Activated CD4-positive, alpha-beta memory T cell treated with anti-CD3 and anti-CD28 coated beads for 36 hours (primary cell): ENCODE data around the gene SNAI1. TPM values are rescaled to one million over a fixed set of nuclear protein-coding genes. Genes with fewer than 3 reads are reported as not detected.
"Not testable (repeated sequence)": the region's sequence is repeated elsewhere in the genome, so short reads cannot be mapped to it uniquely, and the experiment has no call there.

Experiments used
- CTCF ChIA-PET: fragments of 350-600 bp; sonication (Branson Sonifier 250); formaldehyde crosslinking; loops from one replicate; lab custom pipeline; 2021; ENCODE audit warnings: antibody characterized with exemption, inconsistent platforms; lab: Charles Lee
- POLR2A ChIA-PET: fragments of 350-600 bp; sonication (Branson Sonifier 250); formaldehyde crosslinking; loops from one replicate; lab custom pipeline; 2021; ENCODE audit warnings: antibody characterized with exemption; lab: Charles Lee
- DNase-seq: peaks from one replicate; pipeline ENCODE4 v3.0.0-alpha.2; 2020
- H3K27ac Mint-ChIP-seq: one replicate; pipeline ENCODE4 v1.8.0; 2021; ENCODE audit warnings: mixed read lengths
- H3K27me3 Mint-ChIP-seq: one replicate; pipeline ENCODE4 v1.8.0; 2021; ENCODE audit warnings: mixed read lengths
- H3K36me3 Mint-ChIP-seq: one replicate; pipeline ENCODE4 v1.8.0; 2021; ENCODE audit warnings: mixed read lengths
- H3K4me1 Mint-ChIP-seq: one replicate; pipeline ENCODE4 v1.8.0; 2021; ENCODE audit warnings: low read depth, mixed read lengths
- H3K4me3 Mint-ChIP-seq: one replicate; pipeline ENCODE4 v1.8.0; 2021; ENCODE audit warnings: mild to moderate bottlenecking, mixed read lengths
- H3K9me3 Mint-ChIP-seq: one replicate; pipeline ENCODE4 v1.8.0; 2021; ENCODE audit warnings: mixed read lengths
- intact Hi-C: fragments of 100-400 bp; cut with micrococcal nuclease; formaldehyde crosslinking; loops from one replicate; pipeline ENCODE4 v1.15.1; 2023
- total RNA-seq, 2 experiments: library from RNA; stranded (reverse); gene quantifications; one replicate each; pipeline ENCODE4 v1.2.3, GENCODE V29; 2021

The SNAI1 gene
- total RNA-seq, 2 experiments from 2014 or later: 0.27 TPM; not detected in 1

GRCh38 chr20:49989234-49990065 lies 6.7 kb downstream of the SNAI1 start:
- no peaks in the 10 kb centered on the region for H3K4me1 Mint-ChIP-seq
- intact Hi-C loops: no loop called here
- H3K36me3 Mint-ChIP-seq: no peaks in the 10 kb centered on the region
- H3K27me3 Mint-ChIP-seq: no peaks in the 10 kb centered on the region
- no peaks in the 10 kb centered on the region for H3K9me3 Mint-ChIP-seq
- DNase-seq: no peak
- no peak overlapping the region for H3K27ac Mint-ChIP-seq
- ChIA-PET CTCF (interaction anchor here (0.7 to 3.4 kb wide), 4 partner anchors 10 to 180 kb away, joined by 4 to 25 read pairs (median 8); no protein-coding TSS in a partner anchor), POLR2A (no interaction called here)
- no peak overlapping the region for H3K4me3 Mint-ChIP-seq

- intact Hi-C loops: no loop called here
- Mint-ChIP-seq H3K4me3 (no peak overlapping the region), H3K27me3 (no peaks in the 10 kb centered on the region), H3K27ac (no peak overlapping the region), H3K36me3 (no peaks in the 10 kb centered on the region), H3K9me3 (no peaks in the 10 kb centered on the region), H3K4me1 (no peaks in the 10 kb centered on the region)
- ChIA-PET CTCF (interaction anchor here (2.5 to 3.4 kb wide), 2 partner anchors 11 to 81 kb away, joined by 13 to 25 read pairs; no protein-coding TSS in a partner anchor), POLR2A (no interaction called here)
- no peak for DNase-seq
These were observed 7.5 kb downstream of the SNAI1 start for GRCh38 chr20:49990271-49990720.

GRCh38 chr20:49993301-49993751 lies 10.5 kb downstream of the SNAI1 start:
- DNase-seq: no peak
- intact Hi-C loops: no loop called here
- Mint-ChIP-seq H3K27me3 (peaks cover 2% of the 10 kb centered on the region), H3K4me1 (no peaks in the 10 kb centered on the region), H3K4me3 (no peak overlapping the region), H3K36me3 (no peaks in the 10 kb centered on the region), H3K9me3 (no peaks in the 10 kb centered on the region), H3K27ac (no peak overlapping the region)
- CTCF ChIA-PET: interaction anchor here (1.1 kb wide), 1 partner anchor 78 kb away, joined by 4 read pairs; no protein-coding TSS in a partner anchor
- POLR2A ChIA-PET: no interaction called here

GRCh38 chr20:49995586-49995985 lies 12.8 kb downstream of the SNAI1 start:
- DNase-seq: no peak
- ChIA-PET POLR2A (no interaction called here), CTCF (interaction anchor here (1.6 kb wide), 1 partner anchor 17 kb away, joined by 3 read pairs; no protein-coding TSS in a partner anchor)
- peaks cover 5% of the 10 kb centered on the region for H3K4me1 Mint-ChIP-seq
- no peaks in the 10 kb centered on the region for H3K9me3 Mint-ChIP-seq
- no peak overlapping the region for H3K4me3 Mint-ChIP-seq
- intact Hi-C loops: no loop called here
- H3K36me3 Mint-ChIP-seq: no peaks in the 10 kb centered on the region
- H3K27ac Mint-ChIP-seq: no peak overlapping the region
- peaks cover 2% of the 10 kb centered on the region for H3K27me3 Mint-ChIP-seq

- DNase-seq, H3K27ac Mint-ChIP-seq, H3K9me3 Mint-ChIP-seq, H3K4me1 Mint-ChIP-seq, intact Hi-C loops, H3K4me3 Mint-ChIP-seq, H3K27me3 Mint-ChIP-seq, H3K36me3 Mint-ChIP-seq: not testable (repeated sequence)
- CTCF ChIA-PET: interaction anchor here (1.3 to 1.6 kb wide), 2 partner anchors 20 to 73 kb away, joined by 5 to 9 read pairs; no protein-coding TSS in a partner anchor
- POLR2A ChIA-PET: interaction anchor here (0.6 kb wide), 1 partner anchor 195 kb away, joined by 3 read pairs; no protein-coding TSS in a partner anchor
These were observed 15.9 kb downstream of the SNAI1 start for GRCh38 chr20:49998478-49999188.

GRCh38 chr20:49999329-49999728 lies 16.5 kb downstream of the SNAI1 start:
- H3K9me3 Mint-ChIP-seq: no peaks in the 10 kb centered on the region
- CTCF ChIA-PET: interaction anchor here (1.3 to 1.6 kb wide), 2 partner anchors 20 to 72 kb away, joined by 5 to 9 read pairs; no protein-coding TSS in a partner anchor
- intact Hi-C loops: no loop called here
- H3K27ac Mint-ChIP-seq: no peak overlapping the region
- no peak overlapping the region for H3K4me3 Mint-ChIP-seq
- no peaks in the 10 kb centered on the region for H3K36me3 Mint-ChIP-seq
- POLR2A ChIA-PET: no interaction called here
- peaks cover 6% of the 10 kb centered on the region for H3K27me3 Mint-ChIP-seq
- H3K4me1 Mint-ChIP-seq: peaks cover 8% of the 10 kb centered on the region
- peak; percentile 70 for DNase-seq

GRCh38 chr20:50000548-50001222 lies 17.9 kb downstream of the SNAI1 start:
- H3K27ac Mint-ChIP-seq, POLR2A ChIA-PET, H3K4me3 Mint-ChIP-seq, H3K36me3 Mint-ChIP-seq, H3K4me1 Mint-ChIP-seq, DNase-seq, H3K9me3 Mint-ChIP-seq, intact Hi-C loops: not testable (repeated sequence)
- H3K27me3 Mint-ChIP-seq: peaks cover 10% of the 10 kb centered on the region
- CTCF ChIA-PET: interaction anchor here (1.3 to 2.6 kb wide), 2 partner anchors 22 to 71 kb away, joined by 6 read pairs; no protein-coding TSS in a partner anchor

GRCh38 chr20:50001784-50002311 lies 19.1 kb downstream of the SNAI1 start:
- Mint-ChIP-seq H3K36me3 (no peaks in the 10 kb centered on the region), H3K4me1 (peaks cover 8% of the 10 kb centered on the region), H3K4me3 (no peak overlapping the region), H3K9me3 (no peaks in the 10 kb centered on the region), H3K27me3 (peaks cover 10% of the 10 kb centered on the region), H3K27ac (no peak overlapping the region)
- CTCF ChIA-PET: interaction anchor here (0.6 to 2.6 kb wide), 3 partner anchors 23 to 70 kb away, joined by 3 to 6 read pairs (median 6); no protein-coding TSS in a partner anchor
- no peak for DNase-seq
- POLR2A ChIA-PET: no interaction called here
- intact Hi-C loops: no loop called here

GRCh38 chr20:50003253-50003656 lies 20.5 kb downstream of the SNAI1 start:
- no peaks in the 10 kb centered on the region for H3K36me3 Mint-ChIP-seq
- peaks cover 8% of the 10 kb centered on the region for H3K4me1 Mint-ChIP-seq
- no peak for DNase-seq
- intact Hi-C loops: no loop called here
- no peak overlapping the region for H3K27ac Mint-ChIP-seq
- H3K9me3 Mint-ChIP-seq: no peaks in the 10 kb centered on the region
- H3K27me3 Mint-ChIP-seq: peaks cover 10% of the 10 kb centered on the region
- no peak overlapping the region for H3K4me3 Mint-ChIP-seq
- ChIA-PET POLR2A (no interaction called here), CTCF (no interaction called here)

- Mint-ChIP-seq H3K27ac (no peak overlapping the region), H3K4me1 (peaks cover 6% of the 10 kb centered on the region), H3K36me3 (no peaks in the 10 kb centered on the region), H3K9me3 (no peaks in the 10 kb centered on the region), H3K27me3 (peaks cover 9% of the 10 kb centered on the region), H3K4me3 (no peak overlapping the region)
- CTCF ChIA-PET: no interaction called here
- POLR2A ChIA-PET: no interaction called here
- DNase-seq: no peak
- intact Hi-C loops: no loop called here
These were observed 21.4 kb downstream of the SNAI1 start for GRCh38 chr20:50004229-50004628.

GRCh38 chr20:50005471-50005981 lies 22.7 kb downstream of the SNAI1 start:
- Mint-ChIP-seq H3K27me3 (peaks cover 13% of the 10 kb centered on the region), H3K4me3 (no peak overlapping the region), H3K36me3 (no peaks in the 10 kb centered on the region), H3K4me1 (peaks cover 3% of the 10 kb centered on the region), H3K9me3 (no peaks in the 10 kb centered on the region), H3K27ac (no peak overlapping the region)
- intact Hi-C loops: no loop called here
- CTCF ChIA-PET: interaction anchor here (1.0 to 1.5 kb wide), 2 partner anchors 27 to 80 kb away, joined by 3 to 4 read pairs; no protein-coding TSS in a partner anchor
- DNase-seq: no peak
- POLR2A ChIA-PET: no interaction called here
